ENCODE measurements around the gene HYDIN.

HYDIN gene

GRCh38 chr16:70764632-70765031, 465.9 kb downstream of the HYDIN start:
- no peak for DNase-seq (ENCODE audit: low read depth)

DNA sequence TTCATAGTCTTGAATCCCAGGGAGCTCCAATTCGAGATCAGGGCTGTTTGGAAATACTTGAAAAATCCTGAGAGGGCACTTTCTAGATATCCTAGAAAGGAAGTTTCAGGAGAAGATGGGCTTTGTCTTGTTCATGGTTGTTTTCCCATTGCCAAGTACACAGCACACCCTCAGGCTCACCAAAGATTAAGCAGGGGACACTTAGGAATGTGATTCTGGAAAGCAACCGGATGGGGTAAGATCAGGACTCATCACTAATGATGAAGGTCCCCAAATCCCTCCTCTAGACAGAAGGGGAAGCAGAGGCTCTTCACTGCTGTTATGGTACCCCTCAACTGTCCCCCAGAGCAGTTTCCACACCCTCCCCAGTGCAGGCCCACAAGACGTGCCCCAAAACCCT, 470.3 kb downstream of the HYDIN start:
- peak; percentile 58 for DNase-seq (ENCODE audit: low read depth)

GRCh38 chr16:70759666-70760065, 470.9 kb downstream of the HYDIN start:
- no peak for DNase-seq (ENCODE audit: low read depth)

GRCh38 chr16:70758786-70759185, 471.7 kb downstream of the HYDIN start:
- no peak for DNase-seq (ENCODE audit: low read depth)

Measured in EH (cell line).